ENCODE data around the gene TRMT61B. TPM values are rescaled to one million over a fixed set of nuclear protein-coding genes. Genes with fewer than 3 reads are reported as not detected.

The TRMT61B gene
- total RNA-seq, 1 experiment from 2014 or later = 21.7 TPM

GRCh38 chr2:28909655-28910353, 39.7 kb upstream of the TRMT61B start:
- CTCF ChIA-PET = no interaction called here
- H3K4me3 ChIP-seq (ENCODE audit: low read length) = no peak overlapping the region
- BruUV-seq (replicated peaks) = no TSS peak

GRCh38 chr2:28908172-28908571, 38.1 kb upstream of the TRMT61B start:
- H4K20me1 ChIP-seq (ENCODE audit: low read length) = peaks cover 70% of the 10 kb centered on the region
- no peak overlapping the region for H2AFZ ChIP-seq (ENCODE audit: low read length)
- no peak for ATAC-seq
- no peak for TF ChIP-seq EZH2phosphoT487 (IDR thresholded peaks at IDR 0.05; ENCODE audit: borderline replicate concordance, low read length)
- TF ChIP-seq EZH2 (IDR thresholded peaks at IDR 0.05; ENCODE audit: low read length, unreplicated experiment) = no peak
- TF ChIP-seq CTCF (conservative IDR thresholded peaks at IDR 0.05; ENCODE audit: low read depth, low read length) = no peak
- H3K4me2 ChIP-seq (ENCODE audit: low read length) = no peak overlapping the region
- peaks cover 13% of the 10 kb centered on the region for H3F3A ChIP-seq (ENCODE audit: low read length, unreplicated experiment)
- H3K9ac ChIP-seq (ENCODE audit: low read length) = no peak overlapping the region
- H3K27me3 ChIP-seq (ENCODE audit: low read length) = no peaks in the 10 kb centered on the region
- H3K79me2 ChIP-seq (ENCODE audit: low read length) = peaks cover 92% of the 10 kb centered on the region
- ChIA-PET POLR2A (ENCODE audit: unreplicated experiment) (no interaction called here), CTCF (no interaction called here)
- intact Hi-C loops (cut with micrococcal nuclease) = no loop called here
- H3K9me2 ChIP-seq (replicated peaks; ENCODE audit: low read length) = no peaks in the 10 kb centered on the region
- no peak overlapping the region for H3K4me3 ChIP-seq (ENCODE audit: low read length)
- H3K36me3 ChIP-seq (ENCODE audit: low read depth, low read length) = peaks cover 69% of the 10 kb centered on the region
- DNase-seq = no peak
- no peak overlapping the region for H3K27ac ChIP-seq (ENCODE audit: low read length)
- BruUV-seq (replicated peaks) = no TSS peak
- H3K4me1 ChIP-seq (ENCODE audit: insufficient read depth, low read length) = peaks cover 17% of the 10 kb centered on the region
- no peaks in the 10 kb centered on the region for H3K9me3 ChIP-seq (ENCODE audit: low read length)

More at GRCh38 chr2:28909655-28910353, 39.7 kb upstream of the TRMT61B start:
- Histone ChIP-seq H3K4me2 (ENCODE audit: low read length) (no peak overlapping the region), H3K27me3 (ENCODE audit: low read length) (no peaks in the 10 kb centered on the region), H3F3A (ENCODE audit: low read length, unreplicated experiment) (peaks cover 10% of the 10 kb centered on the region), H3K27ac (ENCODE audit: low read length) (no peak overlapping the region), H3K9me3 (ENCODE audit: low read length) (no peaks in the 10 kb centered on the region), H2AFZ (ENCODE audit: low read length) (no peak overlapping the region), H3K79me2 (ENCODE audit: low read length) (peaks cover 90% of the 10 kb centered on the region), H3K9ac (ENCODE audit: low read length) (no peak overlapping the region), H3K36me3 (ENCODE audit: low read depth, low read length) (peaks cover 70% of the 10 kb centered on the region), H3K4me1 (ENCODE audit: insufficient read depth, low read length) (0 out of 2 replicates have a peak, but pooled peaks cover 1% of the 10 kb centered on the region), H3K9me2 (replicated peaks; ENCODE audit: low read length) (no peaks in the 10 kb centered on the region), H4K20me1 (ENCODE audit: low read length) (peaks cover 62% of the 10 kb centered on the region)
- intact Hi-C loops (cut with micrococcal nuclease) = no loop called here
- ATAC-seq (no peak), DNase-seq (no peak)
- TF ChIP-seq CTCF (conservative IDR thresholded peaks at IDR 0.05; ENCODE audit: low read depth, low read length) (no peak), EZH2phosphoT487 (IDR thresholded peaks at IDR 0.05; ENCODE audit: borderline replicate concordance, low read length) (no peak), EZH2 (IDR thresholded peaks at IDR 0.05; ENCODE audit: low read length, unreplicated experiment) (no peak)
- POLR2A ChIA-PET (ENCODE audit: unreplicated experiment) = no interaction called here

GRCh38 chr2:28906821-28907220, 36.7 kb upstream of the TRMT61B start:
- H3K36me3 ChIP-seq (ENCODE audit: low read depth, low read length) = peaks cover 72% of the 10 kb centered on the region
- DNase-seq = no peak
- CTCF ChIA-PET = no interaction called here

More at GRCh38 chr2:28906821-28907220, 36.7 kb upstream of the TRMT61B start:
- H3K79me2 ChIP-seq (ENCODE audit: low read length) = peaks cover 96% of the 10 kb centered on the region
- peaks cover 10% of the 10 kb centered on the region for H3F3A ChIP-seq (ENCODE audit: low read length, unreplicated experiment)
- POLR2A ChIA-PET (ENCODE audit: unreplicated experiment) = no interaction called here
- intact Hi-C loops (cut with micrococcal nuclease) = no loop called here
- no peaks in the 10 kb centered on the region for H3K9me2 ChIP-seq (replicated peaks; ENCODE audit: low read length)
- no peaks in the 10 kb centered on the region for H3K27me3 ChIP-seq (ENCODE audit: low read length)
- no peak overlapping the region for H3K9ac ChIP-seq (ENCODE audit: low read length)
- H2AFZ ChIP-seq (ENCODE audit: low read length) = no peak overlapping the region
- TF ChIP-seq CTCF (conservative IDR thresholded peaks at IDR 0.05; ENCODE audit: low read depth, low read length) = no peak
- no peak for TF ChIP-seq EZH2phosphoT487 (IDR thresholded peaks at IDR 0.05; ENCODE audit: borderline replicate concordance, low read length)
- TF ChIP-seq EZH2 (IDR thresholded peaks at IDR 0.05; ENCODE audit: low read length, unreplicated experiment) = no peak
- no peaks in the 10 kb centered on the region for H3K9me3 ChIP-seq (ENCODE audit: low read length)
- no TSS peak for BruUV-seq (replicated peaks)
- ATAC-seq = no peak
- no peak overlapping the region for H3K4me3 ChIP-seq (ENCODE audit: low read length)
- H3K4me2 ChIP-seq (ENCODE audit: low read length) = no peak overlapping the region
- H3K4me1 ChIP-seq (ENCODE audit: insufficient read depth, low read length) = peaks cover 25% of the 10 kb centered on the region
- H3K27ac ChIP-seq (ENCODE audit: low read length) = no peak overlapping the region
- H4K20me1 ChIP-seq (ENCODE audit: low read length) = peaks cover 75% of the 10 kb centered on the region
